DLD1 (cell line): ENCODE results near the gene COPB2.

ENCODE experiments used
- in situ Hi-C: cut with HindIII; loops from 2 replicates; pipeline ENCODE4 v1.10.0; 2017; ENCODE audit warnings: low sequenced_read_pairs

The COPB2 gene

DNA sequence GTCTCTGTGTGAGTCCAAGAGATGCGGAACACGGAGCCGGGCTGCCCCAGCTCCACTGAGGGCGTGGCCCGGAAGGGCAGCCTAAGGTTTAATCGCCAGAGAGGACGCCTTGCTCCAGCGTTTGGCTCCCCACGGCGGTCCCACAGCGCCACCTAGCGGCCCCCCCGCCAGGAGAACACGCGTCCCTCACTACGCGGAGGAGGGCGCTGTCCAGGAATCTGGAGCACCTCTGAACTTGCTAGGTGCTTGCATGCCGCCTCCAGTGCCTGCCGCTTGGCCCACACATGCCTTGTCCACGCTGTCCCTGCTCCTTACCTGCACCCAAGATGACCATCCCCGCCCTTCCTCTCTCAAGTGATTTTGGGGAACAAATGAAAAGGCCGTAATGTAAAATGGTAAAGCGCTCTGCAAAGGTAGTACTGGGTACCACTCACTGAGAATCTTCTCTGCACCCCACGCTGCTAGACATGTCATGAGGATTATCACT, 60.0 kb downstream of the COPB2 start:
- in situ Hi-C loops: no loop called here

DNA sequence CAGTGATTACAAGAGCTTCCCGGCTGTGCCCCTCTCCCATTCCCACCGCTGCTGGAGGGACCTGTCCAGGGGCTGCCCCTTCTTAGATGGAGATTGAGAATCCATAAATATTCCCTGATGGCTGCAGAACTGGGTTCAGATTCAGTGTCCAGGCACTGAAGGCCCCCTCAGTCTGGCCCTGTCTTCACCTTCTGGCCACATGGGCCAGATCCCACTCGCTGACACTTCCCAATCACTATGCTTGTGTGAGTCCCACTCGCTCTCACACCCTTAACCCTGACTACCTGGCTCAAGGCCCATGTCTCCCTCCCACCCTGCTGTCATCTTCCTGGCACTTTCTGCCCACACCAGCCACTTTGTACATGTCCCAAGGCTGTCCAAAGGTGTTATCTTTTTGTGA, 61.1 kb downstream of the COPB2 start:
- in situ Hi-C loops: no loop called here

DNA sequence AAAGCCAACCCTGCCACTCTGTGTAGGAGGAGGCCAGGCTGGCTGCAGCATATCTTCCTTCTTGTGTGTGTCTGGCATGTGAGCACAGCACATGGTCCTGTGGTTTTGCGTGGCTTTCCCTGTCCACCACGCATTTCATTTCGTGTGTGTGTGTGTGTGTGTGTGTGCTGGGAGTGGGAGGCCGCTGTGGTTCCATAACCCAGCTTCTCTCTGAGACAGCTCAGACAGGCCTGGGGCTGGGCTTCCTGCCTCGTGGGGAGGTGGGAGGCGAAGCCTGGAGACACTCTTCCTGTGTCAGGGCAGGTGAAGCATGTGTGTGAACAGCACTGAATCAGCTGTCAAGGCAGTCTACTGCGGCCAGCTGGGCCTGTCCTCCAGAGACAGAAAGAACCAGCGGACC, 61.6 kb downstream of the COPB2 start:
- in situ Hi-C loops: no loop called here

DNA sequence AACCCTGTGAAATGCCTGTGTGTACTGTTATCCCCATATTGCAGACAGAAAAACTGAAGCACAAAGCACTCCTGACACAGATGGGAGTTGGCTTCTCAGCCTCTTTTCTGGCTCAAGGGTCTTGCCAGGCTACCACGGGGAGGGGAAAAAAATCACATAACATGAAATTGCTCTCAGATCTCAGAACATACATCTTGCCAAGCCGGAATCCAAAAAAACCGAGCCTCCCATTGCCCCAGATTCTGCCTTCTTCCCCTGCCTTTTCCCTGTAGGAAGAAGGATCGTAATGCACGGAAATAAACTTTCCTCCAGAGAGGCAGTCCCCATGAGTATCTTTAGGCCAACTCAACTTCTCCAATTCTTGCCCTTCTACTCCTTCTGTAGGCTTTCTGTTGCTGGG, 62.2 kb downstream of the COPB2 start:
- in situ Hi-C loops: no loop called here

DNA sequence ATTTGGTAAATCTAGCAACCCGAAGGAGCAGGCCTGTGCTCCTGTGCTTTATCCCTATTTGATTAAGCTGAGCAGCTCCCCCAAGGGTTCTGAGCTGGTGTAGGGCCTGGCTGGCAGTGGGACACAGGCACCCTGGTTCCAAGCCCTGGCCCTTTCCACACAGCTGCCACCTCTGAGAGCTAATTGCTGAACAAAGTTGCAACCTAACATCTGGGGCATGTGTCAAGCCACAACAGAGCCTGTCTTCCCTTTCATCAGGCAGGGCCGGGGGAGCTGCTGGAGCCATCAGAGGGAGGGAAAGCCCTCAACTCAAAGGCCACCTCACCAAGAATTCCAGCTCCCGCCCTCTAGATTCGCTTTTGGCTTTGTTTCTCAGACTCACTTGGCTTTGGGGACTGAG, 62.7 kb downstream of the COPB2 start:
- in situ Hi-C loops: no loop called here

DNA sequence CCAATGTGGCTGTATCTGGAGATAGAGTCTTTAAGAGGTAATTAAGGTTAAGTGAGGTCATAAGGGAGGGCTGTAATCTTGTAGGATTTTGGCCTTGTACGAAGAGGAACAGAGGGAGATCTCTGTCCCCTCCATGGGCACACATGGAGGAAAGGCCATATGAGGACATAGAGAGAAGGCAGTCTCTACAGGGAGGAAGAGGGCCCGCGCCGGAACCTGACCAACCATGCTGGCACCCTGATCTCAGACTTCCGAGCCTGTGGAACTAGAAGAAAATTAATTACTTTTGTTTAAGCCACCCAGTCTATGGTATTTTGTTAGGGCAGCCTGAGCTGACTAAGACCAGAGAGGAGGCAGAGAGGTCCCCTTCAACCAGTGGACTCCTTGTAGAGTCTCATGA, 63.3 kb downstream of the COPB2 start:
- in situ Hi-C loops: no loop called here

DNA sequence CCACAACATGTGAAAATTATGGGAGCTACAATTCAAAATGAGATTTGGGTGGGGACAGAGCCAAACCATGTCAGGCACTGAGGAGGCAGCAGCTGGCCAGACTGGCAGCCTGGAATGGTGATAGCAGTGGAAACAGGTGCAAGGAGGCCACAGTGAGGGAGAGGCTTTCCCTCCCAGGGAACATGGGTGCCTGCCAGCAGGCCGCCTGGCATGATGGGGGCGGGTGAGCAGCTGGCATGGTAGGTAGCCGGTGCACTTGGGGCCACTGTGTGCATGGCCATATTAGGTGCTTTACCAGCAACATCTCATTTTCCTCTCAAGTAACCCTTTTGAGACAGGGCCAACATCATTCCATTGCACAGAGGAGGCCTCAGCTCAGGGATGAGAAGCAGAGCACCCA, 63.9 kb downstream of the COPB2 start:
- in situ Hi-C loops: no loop called here

DNA sequence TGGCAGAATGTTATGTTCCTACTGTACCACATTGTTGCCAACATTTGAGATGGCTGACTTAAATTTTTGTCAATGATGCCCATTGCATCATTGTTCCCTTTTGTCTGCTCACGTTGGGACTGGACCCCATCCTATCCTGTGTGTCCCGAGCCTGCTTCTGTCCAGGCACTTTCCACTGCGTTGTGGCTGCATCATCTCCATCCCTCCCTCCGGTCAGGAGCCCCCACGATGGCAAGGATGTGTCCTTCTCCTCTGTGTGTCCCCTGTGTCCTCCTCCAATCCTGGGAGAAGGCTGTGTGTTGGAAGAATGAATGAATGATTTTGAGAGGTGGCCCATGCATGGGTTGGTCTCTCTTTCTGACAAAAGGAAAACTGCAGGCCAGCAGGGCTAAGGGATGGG, 65.0 kb downstream of the COPB2 start:
- in situ Hi-C loops: no loop called here

DNA sequence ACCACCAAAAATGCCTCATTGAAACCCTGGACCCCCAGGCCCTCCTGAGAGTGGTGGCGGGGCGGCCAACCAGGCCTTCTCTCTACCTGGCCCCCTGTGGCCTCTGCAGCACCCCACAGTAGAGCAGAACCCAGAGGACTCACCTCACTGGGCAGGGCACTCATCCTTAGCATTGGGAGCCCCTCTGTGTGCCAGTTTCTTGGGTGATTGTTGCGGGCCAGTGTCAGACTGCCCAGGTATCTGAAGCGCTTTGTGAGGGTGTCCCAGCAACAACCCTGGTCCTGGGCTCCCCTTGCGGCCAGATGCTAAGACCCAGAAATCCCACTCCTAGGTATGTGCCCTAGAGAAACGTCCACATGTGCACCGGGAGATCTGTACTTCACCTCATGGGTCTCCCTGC, 66.3 kb downstream of the COPB2 start:
- in situ Hi-C loops: no loop called here

DNA sequence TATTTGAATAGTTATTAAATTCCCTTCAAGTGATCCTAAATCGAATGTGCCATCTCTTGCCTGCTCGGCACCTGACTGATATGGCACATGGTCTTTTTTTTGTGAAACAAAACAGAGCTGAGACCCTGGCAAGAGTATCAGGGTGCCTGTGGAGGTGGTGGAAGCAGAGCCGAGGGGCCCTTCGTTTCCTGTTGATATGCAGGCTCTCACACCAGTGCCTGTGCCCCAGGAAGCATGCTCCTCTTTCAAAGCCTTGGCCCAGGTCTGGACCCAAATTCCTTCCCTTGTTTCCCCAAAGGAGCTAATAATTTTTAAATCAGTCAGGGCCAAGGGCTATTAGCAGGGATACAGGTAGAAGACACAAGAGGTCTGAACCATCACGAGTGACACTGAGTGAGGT, 67.1 kb downstream of the COPB2 start:
- in situ Hi-C loops: no loop called here

DNA sequence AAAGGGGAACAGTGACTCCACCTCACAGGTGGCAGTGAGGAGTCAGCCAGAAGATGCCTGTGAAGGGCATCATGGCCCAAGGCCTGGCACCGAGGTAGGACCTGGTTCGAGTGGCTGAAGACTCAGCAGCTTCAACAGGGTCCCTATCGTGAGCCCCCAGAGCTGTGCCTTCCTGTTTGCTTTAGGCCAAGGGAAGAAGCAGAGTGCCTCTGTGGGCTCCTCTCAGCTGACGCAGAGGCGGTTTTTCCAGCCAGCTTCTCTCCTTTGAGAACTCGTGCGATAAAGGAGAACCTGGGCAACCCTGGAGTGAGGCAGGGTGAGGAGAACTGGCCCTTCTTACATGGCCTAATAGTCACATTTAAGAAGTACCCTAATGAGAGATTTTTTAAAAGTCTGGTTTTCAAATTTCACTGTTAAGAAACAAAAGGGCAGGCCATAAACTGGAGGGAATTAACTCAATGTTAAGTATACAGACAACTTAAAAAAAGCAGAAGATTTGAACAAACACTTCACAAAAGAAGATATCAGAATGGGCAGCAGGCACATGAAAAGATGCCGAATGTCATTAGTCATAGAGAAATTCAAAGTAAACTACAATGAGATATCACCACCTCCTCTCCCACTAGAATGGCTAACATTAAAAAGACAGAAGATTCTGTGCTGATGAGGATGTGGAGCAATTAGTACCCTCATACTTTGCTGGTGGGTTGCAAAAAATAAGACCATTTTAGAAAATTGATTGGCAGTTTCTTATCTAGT, 68.7 kb downstream of the COPB2 start:
- in situ Hi-C loops: no loop called here

DNA sequence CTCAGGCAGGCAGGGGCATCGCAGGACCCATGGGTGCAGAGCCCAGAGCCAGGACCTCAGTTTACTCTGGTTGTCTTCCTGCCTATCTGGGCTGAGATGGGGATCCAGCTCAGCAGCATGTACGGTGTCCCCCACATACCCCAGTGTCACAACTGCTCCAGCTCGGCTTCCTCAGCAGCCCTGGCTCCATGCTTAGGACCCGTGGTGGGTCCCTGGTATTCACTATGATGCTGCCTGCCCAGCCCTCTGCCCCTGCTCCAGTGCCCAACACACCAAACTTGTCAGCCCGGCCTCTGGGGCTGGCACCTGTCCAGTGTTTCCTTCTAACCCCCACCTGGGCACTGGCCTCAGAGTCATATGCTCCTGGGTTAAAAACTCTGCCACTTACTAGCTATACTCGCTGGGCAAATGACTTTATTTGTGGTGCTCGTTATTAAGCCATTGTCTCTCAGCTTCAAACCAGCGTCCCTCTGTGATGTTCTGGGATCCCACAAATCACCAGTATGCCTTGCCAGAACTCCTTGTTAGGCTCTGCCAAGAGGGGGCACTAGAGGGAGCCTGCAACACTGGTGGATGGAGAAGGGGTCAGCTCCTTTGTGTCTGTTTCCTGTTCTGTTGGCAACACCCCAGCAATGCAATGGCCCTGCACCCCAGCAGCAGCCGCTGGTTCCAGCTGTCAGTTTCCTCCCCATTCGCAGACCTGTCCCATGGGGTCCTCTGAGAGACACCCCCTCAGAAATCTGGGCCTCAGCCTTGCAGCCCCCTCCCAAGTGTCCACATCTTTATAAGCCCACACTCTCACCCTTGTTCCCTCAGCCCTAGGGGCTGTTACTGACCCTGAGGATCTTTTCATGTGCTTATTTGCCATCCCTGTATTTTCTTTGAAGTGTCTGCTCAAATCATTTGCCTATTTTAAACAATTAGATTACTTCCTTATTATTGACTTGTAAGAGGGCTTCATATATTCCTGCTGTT, 69.7 kb downstream of the COPB2 start:
- in situ Hi-C loops: loop anchor here (10.0 kb wide), 1 partner anchor 205 kb away; no protein-coding TSS in a partner anchor

DNA sequence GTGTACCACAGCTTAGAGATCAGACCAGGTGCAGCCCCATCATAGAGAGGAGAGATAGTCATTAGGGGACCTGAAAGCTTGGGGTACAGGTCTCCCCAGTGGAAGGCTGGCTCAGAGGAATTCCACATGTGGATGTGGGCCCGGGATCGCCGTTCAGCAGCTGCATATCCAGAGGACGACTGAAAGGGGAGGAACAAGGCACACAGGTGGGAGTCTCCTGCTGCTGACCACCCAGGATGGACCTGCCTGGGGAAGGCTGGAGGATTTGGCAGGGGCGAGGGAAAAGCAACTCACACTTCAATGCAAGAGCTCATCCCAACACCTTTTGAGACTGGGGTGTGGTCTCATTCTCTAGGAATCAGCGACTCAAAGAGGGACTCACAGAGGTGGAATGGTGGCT, 70.6 kb downstream of the COPB2 start:
- in situ Hi-C loops: loop anchor here (10.0 kb wide), 1 partner anchor 204 kb away; no protein-coding TSS in a partner anchor

DNA sequence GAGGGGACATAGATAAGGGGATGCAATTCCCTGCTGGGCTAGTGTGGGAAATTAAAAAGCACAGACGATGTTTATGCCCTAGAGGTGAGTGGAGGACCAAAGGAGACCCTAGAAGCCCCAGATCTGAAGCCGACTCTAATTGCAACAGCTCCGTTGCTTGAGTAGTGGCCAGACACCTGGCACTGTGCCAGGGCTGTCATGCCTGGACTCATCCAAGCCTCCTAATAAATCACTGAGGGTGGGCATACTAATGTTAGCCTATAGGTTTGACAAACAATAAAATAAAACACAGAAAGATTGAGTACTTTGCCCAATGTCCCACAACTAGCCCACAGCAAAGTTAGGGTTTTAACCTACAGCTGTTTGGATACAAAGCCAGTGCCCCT, 71.0 kb downstream of the COPB2 start:
- in situ Hi-C loops: loop anchor here (10.0 kb wide), 1 partner anchor 204 kb away; no protein-coding TSS in a partner anchor

DNA sequence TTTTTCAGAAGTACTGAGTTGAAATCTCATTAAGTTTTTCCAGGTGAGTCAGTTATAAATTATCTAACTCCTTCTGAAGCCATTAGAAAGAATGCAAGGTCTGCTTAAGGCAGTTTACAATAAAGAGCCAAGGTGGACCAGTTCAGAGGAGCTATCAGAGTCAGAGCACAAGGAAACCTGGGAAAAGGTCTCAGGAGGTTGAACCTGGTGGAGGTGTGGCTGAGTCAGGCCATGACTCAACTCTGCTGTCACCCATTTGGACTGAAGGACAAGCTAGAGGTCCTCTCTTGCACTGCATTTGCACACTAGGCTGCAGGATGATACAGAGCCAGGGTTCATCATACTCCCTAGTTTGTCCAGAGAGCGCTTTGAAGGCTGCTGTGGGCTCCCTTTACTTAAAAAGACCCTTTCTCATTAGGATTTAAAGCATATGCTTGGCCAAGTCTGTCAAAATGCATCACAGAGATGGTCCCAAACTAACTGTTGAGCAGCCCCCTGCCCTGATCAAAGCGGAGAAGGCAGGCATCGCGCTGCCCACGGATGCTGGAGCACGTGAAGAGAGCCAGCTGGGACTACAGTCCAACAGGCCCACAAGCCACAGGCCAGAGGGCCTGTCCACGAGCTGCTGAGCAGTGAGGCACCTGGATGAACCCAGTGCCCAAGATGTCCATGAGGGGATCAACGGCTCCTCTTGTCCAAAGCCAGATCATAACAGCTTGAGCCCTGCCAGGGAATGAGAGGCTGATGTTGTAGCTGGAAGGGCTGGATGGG, 71.6 kb downstream of the COPB2 start:
- in situ Hi-C loops: loop anchor here (10.0 kb wide), 1 partner anchor 203 kb away; no protein-coding TSS in a partner anchor

DNA sequence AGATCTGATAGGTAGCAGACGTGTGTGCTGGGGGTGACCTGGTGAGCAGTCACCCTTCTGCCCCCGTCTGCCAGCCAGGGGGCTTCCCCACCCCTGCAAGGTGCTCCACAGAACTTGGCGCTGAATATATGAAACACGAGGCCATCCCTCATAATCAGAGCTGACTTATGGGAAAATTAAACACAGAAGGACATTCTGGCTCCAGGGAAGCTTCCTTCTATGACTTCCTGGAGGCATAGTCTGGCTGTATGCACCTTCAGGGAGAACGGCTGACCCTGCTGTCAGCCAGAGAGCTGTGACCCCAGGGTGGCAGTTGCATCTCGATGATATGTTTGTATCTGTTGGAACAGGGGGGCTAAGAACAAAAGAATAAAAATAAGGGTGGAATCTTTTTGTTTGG, 72.2 kb downstream of the COPB2 start:
- in situ Hi-C loops: loop anchor here (10.0 kb wide), 1 partner anchor 202 kb away; no protein-coding TSS in a partner anchor

DNA sequence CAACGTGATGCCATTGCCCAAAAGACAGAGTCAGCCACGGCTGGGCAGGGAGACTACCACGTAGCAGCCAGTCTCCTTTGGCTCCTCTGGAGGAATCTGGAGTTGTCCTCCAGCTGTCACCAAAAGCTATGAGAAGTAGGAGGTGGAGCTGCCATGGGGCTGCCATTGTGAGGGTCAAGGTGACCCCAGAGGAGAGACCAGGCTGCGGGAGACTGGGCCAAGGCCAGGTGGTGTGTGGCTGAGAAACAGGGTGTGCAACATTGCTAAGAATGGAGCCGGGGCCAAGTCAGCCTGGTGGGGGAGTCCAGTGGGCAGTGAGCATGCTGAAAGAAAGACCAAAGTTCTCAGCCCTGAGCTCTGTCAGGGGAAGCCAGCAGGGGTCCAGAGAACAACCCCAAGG, 75.5 kb downstream of the COPB2 start:
- in situ Hi-C loops: loop anchor here (10.0 kb wide), 1 partner anchor 199 kb away; no protein-coding TSS in a partner anchor

DNA sequence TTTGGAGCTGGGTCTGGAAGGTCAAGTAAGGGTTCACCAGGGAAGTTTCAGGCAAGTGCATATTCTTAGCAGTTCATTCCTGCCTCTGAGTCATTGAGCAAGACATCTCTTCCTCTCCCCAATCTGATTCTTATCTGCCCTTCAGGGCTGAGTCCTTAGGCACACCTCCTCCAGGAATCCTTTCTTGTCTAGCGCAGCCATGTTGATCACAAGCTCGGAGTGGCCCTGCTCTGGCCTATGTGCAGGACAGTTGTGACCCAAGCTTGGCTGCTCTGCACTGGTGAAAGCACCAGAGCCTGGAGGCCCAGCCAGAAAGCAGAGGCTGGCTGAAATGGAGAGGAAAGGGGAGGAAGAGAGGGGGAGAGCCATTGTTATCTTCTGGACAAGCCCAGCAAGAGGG, 76.5 kb downstream of the COPB2 start:
- in situ Hi-C loops: loop anchor here (10.0 kb wide), 1 partner anchor 198 kb away; no protein-coding TSS in a partner anchor

DNA sequence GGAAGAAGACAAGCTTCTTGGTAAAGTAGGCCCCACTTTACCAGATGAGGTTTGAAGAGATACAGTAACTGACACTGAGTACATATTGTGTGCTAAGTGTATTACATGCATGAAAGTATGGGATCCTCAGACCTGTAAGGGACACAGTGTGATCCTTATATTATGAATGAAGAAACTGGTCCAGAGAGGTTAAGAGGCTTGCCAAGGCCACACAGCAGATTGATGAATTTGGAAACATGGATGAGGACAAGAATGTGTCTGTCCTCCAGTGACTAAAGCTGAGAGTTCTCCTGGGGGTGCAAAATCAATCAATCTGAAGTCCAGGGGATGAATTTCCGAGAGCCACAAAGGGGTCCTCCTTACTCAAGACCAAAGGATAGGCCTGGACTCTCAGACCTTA, 77.0 kb downstream of the COPB2 start:
- in situ Hi-C loops: loop anchor here (10.0 kb wide), 1 partner anchor 198 kb away; no protein-coding TSS in a partner anchor

DNA sequence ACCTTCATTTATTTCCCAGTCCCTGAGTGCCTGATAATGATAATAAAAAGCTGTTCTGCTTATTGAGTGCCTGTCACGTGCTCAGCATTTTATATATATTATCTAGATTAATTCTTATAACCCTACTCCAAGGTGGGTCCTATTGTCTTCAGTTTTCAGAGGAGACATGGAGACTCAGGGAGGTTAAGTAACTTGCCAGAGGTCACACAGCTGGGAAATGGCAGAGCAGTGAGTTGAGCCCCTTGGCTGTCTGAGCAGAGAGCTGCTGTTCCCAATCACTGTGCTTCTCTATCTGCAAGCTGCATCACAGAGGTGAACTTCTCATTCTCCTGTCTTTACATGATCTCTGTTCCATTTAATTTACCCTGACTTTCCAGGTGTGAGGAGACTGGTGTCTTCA, 77.9 kb downstream of the COPB2 start:
- in situ Hi-C loops: loop anchor here (10.0 kb wide), 1 partner anchor 197 kb away; no protein-coding TSS in a partner anchor
